Type B pancreatic cell (in vitro differentiated cells): Measurements from ENCODE around the gene HCST. TPM values are rescaled to one million over a fixed set of nuclear protein-coding genes. Genes with fewer than 3 reads are reported as not detected.
"Not testable (repeated sequence)": the region's sequence is repeated elsewhere in the genome, so short reads cannot be mapped to it uniquely, and the experiment has no call there.

Experiments used
- DNase-seq: peaks from one replicate; pipeline ENCODE4 v3.0.0; 2021; ENCODE audit warnings: mixed read lengths; ENCODE audit not compliant: unreplicated experiment; ENCODE audit errors: extremely low spot score
- H3K27ac Mint-ChIP-seq: 2 replicates; pipeline ENCODE4 v1.8.0; 2021; ENCODE audit warnings: mild to moderate bottlenecking, mixed read lengths
- H3K27me3 Mint-ChIP-seq: 2 replicates; pipeline ENCODE4 v1.8.0; 2021; ENCODE audit warnings: mixed read lengths
- H3K36me3 Mint-ChIP-seq: 2 replicates; pipeline ENCODE4 v1.8.0; 2021; ENCODE audit warnings: mixed read lengths
- H3K4me1 Mint-ChIP-seq: one replicate; pipeline ENCODE4 v1.8.0; 2021; ENCODE audit warnings: mixed read lengths; ENCODE audit not compliant: unreplicated experiment
- H3K4me3 Mint-ChIP-seq: 2 replicates; pipeline ENCODE4 v1.8.0; 2021; ENCODE audit warnings: mild to moderate bottlenecking, mixed read lengths
- H3K9me3 Mint-ChIP-seq: 2 replicates; pipeline ENCODE4 v1.8.0; 2021; ENCODE audit warnings: mixed read lengths
- CTCF ChIP-seq: fragments of 200-600 bp; sonication (generic); conservative IDR thresholded peaks from 2 replicates; pipeline ENCODE4 v1.5.0; 2021; ENCODE audit warnings: antibody characterized with exemption, mild to moderate bottlenecking
- total RNA-seq: library from RNA; stranded (reverse); gene quantifications from 2 replicates; pipeline ENCODE4 v1.2.1, GENCODE V29; 2021; ENCODE audit warnings: low replicate concordance

HCST gene
- total RNA-seq, 1 donor from 2014 or later = 1.3 TPM

GRCh38 chr19:35888398-35888797 lies 13.9 kb upstream of the HCST start:
- H3K27ac Mint-ChIP-seq = no peak overlapping the region
- no peak for TF ChIP-seq CTCF
- no peak overlapping the region for H3K4me3 Mint-ChIP-seq
- no peak for DNase-seq
- H3K36me3 Mint-ChIP-seq = peaks cover 25% of the 10 kb centered on the region
- H3K9me3 Mint-ChIP-seq = no peaks in the 10 kb centered on the region
- H3K27me3 Mint-ChIP-seq = no peaks in the 10 kb centered on the region
- no peaks in the 10 kb centered on the region for H3K4me1 Mint-ChIP-seq

GRCh38 chr19:35889370-35890112 lies 12.8 kb upstream of the HCST start:
- no peaks in the 10 kb centered on the region for H3K4me1 Mint-ChIP-seq
- H3K27me3 Mint-ChIP-seq = no peaks in the 10 kb centered on the region
- no peaks in the 10 kb centered on the region for H3K9me3 Mint-ChIP-seq
- TF ChIP-seq CTCF = no peak
- peaks cover 25% of the 10 kb centered on the region for H3K36me3 Mint-ChIP-seq
- DNase-seq = no peak
- no peak overlapping the region for H3K4me3 Mint-ChIP-seq
- no peak overlapping the region for H3K27ac Mint-ChIP-seq

- no peaks in the 10 kb centered on the region for H3K27me3 Mint-ChIP-seq
- H3K4me1 Mint-ChIP-seq = no peaks in the 10 kb centered on the region
- peaks cover 25% of the 10 kb centered on the region for H3K36me3 Mint-ChIP-seq
- no peak overlapping the region for H3K4me3 Mint-ChIP-seq
- TF ChIP-seq CTCF = no peak
- no peaks in the 10 kb centered on the region for H3K9me3 Mint-ChIP-seq
- no peak for DNase-seq
- no peak overlapping the region for H3K27ac Mint-ChIP-seq
These were observed 12.1 kb upstream of the HCST start for GRCh38 chr19:35890113-35890650.

- not testable (repeated sequence) for H3K27ac Mint-ChIP-seq, H3K4me1 Mint-ChIP-seq
- H3K36me3 Mint-ChIP-seq = peaks cover 23% of the 10 kb centered on the region
These were observed 10.5 kb upstream of the HCST start for GRCh38 chr19:35891819-35892218.

GRCh38 chr19:35894342-35894741 lies 8.0 kb upstream of the HCST start:
- no peaks in the 10 kb centered on the region for H3K27me3 Mint-ChIP-seq
- no peak overlapping the region for H3K4me3 Mint-ChIP-seq
- H3K36me3 Mint-ChIP-seq = peaks cover 12% of the 10 kb centered on the region
- H3K27ac Mint-ChIP-seq = no peak overlapping the region
- no peak for TF ChIP-seq CTCF
- H3K9me3 Mint-ChIP-seq = no peaks in the 10 kb centered on the region
- no peak for DNase-seq
- no peaks in the 10 kb centered on the region for H3K4me1 Mint-ChIP-seq

More at GRCh38 chr19:35891819-35892218, 10.5 kb upstream of the HCST start:
- not testable (repeated sequence) for H3K27me3 Mint-ChIP-seq, DNase-seq, H3K4me3 Mint-ChIP-seq, H3K9me3 Mint-ChIP-seq

GRCh38 chr19:35895911-35896642 lies 6.3 kb upstream of the HCST start:
- Mint-ChIP-seq H3K27me3 (no peaks in the 10 kb centered on the region), H3K4me1 (no peaks in the 10 kb centered on the region), H3K36me3 (peaks cover under 1% of the 10 kb centered on the region), H3K9me3 (no peaks in the 10 kb centered on the region), H3K4me3 (peak overlapping the region; percentile 36), H3K27ac (peak overlapping the region; percentile 48)
- TF ChIP-seq CTCF = no peak
- DNase-seq = no peak
